ENCODE measurements around the gene CAMKMT.

CAMKMT gene

GRCh38 chr2:44668336-44668735, 306.6 kb downstream of the CAMKMT start:
- DNase-seq = no peak

- DNase-seq = no peak
Observed at GRCh38 chr2:44671276-44671675, 309.5 kb downstream of the CAMKMT start.

GRCh38 chr2:44671916-44672315, 310.2 kb downstream of the CAMKMT start:
- no peak for DNase-seq

GRCh38 chr2:44672431-44672830, 310.7 kb downstream of the CAMKMT start:
- DNase-seq = no peak

- no peak for DNase-seq
Observed at GRCh38 chr2:44674473-44675284, 312.9 kb downstream of the CAMKMT start.

- DNase-seq = no peak
Observed at GRCh38 chr2:44676379-44676778, 314.6 kb downstream of the CAMKMT start.

GRCh38 chr2:44679584-44679983, 317.8 kb downstream of the CAMKMT start:
- no peak for DNase-seq

- no peak for DNase-seq
Observed at GRCh38 chr2:44679990-44680389, 318.2 kb downstream of the CAMKMT start.

- DNase-seq = no peak
Observed at GRCh38 chr2:44680424-44680971, 318.8 kb downstream of the CAMKMT start.

- DNase-seq = no peak
Observed at GRCh38 chr2:44680983-44681531, 319.3 kb downstream of the CAMKMT start.

- no peak for DNase-seq
Observed at GRCh38 chr2:44682459-44682858, 320.7 kb downstream of the CAMKMT start.

- DNase-seq = no peak
Observed at GRCh38 chr2:44684559-44684958, 322.8 kb downstream of the CAMKMT start.

- no peak for DNase-seq
Observed at GRCh38 chr2:44686561-44686960, 324.8 kb downstream of the CAMKMT start.

- no peak for DNase-seq
Observed at GRCh38 chr2:44687686-44688455, 326.1 kb downstream of the CAMKMT start.

GRCh38 chr2:44688456-44689124, 326.8 kb downstream of the CAMKMT start:
- no peak for DNase-seq

GRCh38 chr2:44689516-44689915, 327.8 kb downstream of the CAMKMT start:
- no peak for DNase-seq

GRCh38 chr2:44691174-44691785, 329.5 kb downstream of the CAMKMT start:
- no peak for DNase-seq

- DNase-seq = no peak
Observed at GRCh38 chr2:44692821-44693220, 331.1 kb downstream of the CAMKMT start.

GRCh38 chr2:44700824-44701223, 339.1 kb downstream of the CAMKMT start:
- DNase-seq = no peak

GRCh38 chr2:44705356-44705755, 343.6 kb downstream of the CAMKMT start:
- no peak for DNase-seq

- no peak for DNase-seq
Observed at GRCh38 chr2:44705876-44706480, 344.2 kb downstream of the CAMKMT start.
